Glomerular visceral epithelial cell (primary cell): ENCODE measurements around the gene POMZP3.
A peak's percentile ranks its signal among the peaks of the same experiment; 100 is the strongest.
"Not testable (repeated sequence)": the region's sequence is repeated elsewhere in the genome, so short reads cannot be mapped to it uniquely, and the experiment has no call there.

Source experiments
- DNase-seq: peaks from one replicate; pipeline ENCODE4 v3.0.0-alpha.2; 2016; ENCODE audit errors: extremely low spot score

POMZP3 gene

DNA sequence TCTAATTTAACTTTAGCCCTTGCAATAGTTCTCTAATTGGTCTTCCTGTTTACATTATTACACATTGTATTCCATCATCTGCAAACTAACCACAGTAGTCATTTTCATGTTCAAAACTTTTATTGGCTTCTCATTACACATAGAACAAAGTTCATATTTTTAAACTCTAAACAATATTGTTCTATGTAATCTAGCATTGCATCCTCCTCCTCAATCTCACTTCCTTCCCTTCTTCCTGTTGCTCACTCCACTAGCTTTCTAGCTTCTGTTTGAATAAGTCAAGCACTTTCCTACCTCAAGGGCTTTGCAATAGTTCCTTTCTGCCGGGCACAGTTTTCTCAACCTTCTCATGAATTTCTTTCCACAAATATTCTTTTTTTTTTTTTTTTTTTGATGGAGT is 38.5 kb downstream of the POMZP3 start:
- not testable (repeated sequence) for DNase-seq

DNA sequence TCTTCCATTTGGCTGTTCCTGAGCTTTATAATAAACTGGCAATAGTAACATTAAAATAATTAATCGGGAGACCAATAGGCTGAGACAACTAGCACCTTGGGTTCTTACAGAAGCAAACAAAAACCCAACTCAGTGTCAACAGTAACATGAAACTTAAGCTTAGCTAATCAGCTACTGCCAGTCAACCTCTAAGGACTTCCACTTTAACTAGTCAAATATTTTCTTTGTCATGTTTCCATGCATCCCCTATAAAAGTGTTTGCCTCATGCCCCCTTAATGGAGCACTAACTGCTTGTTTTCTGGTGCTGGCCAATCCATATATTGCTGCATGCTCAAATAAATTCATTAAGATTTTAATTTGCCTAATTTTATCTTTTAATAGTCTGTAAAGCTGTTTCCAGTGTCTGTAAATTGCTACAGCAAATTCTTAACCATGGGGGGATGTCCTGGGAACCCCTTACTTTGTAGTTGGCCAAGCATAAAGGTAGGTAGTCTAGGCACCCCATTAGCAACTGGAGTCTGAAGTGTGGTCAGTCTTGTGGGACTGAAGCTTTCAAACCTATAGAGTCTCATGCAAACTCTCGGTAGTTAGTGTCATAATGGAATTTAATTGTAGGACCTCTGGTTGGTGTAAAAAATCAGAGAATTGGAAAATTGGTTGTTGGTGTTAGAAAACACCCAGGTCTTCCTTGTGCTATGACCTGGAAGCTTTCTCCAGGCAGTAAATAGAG is 40.3 kb downstream of the POMZP3 start:
- DNase-seq, result not testable (repeated sequence)

DNA sequence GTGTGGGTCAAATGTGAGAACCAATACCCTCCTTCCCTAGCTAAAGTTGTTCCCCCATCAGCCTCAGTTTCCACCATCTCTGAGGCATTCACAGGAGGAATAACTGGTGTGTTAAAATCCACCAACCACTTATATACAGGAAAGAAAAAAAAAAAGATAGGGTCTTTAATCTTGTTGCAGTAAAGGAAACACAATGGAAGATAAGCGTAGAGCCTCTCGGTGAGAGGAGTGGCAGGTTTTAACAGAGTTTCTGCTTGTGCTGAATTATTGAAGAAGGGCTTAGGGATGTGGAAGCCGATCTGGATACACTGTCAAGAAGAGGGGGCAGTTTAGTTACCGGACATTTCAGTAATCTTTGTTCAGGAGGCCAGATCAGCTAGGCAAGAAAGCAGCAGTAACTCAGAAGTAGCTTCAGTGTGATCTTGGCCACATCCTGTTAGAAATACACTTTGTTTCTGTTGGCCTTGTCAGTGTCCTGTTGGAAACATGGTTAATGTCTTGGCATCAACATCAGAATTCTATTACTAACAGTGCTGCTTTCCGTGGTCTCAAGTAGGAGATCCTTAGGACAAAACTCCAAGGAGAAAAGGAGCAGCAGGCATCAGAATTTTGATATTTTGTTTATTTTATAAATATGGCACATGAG is 43.3 kb downstream of the POMZP3 start:
- DNase-seq, result peak; percentile 21

DNA sequence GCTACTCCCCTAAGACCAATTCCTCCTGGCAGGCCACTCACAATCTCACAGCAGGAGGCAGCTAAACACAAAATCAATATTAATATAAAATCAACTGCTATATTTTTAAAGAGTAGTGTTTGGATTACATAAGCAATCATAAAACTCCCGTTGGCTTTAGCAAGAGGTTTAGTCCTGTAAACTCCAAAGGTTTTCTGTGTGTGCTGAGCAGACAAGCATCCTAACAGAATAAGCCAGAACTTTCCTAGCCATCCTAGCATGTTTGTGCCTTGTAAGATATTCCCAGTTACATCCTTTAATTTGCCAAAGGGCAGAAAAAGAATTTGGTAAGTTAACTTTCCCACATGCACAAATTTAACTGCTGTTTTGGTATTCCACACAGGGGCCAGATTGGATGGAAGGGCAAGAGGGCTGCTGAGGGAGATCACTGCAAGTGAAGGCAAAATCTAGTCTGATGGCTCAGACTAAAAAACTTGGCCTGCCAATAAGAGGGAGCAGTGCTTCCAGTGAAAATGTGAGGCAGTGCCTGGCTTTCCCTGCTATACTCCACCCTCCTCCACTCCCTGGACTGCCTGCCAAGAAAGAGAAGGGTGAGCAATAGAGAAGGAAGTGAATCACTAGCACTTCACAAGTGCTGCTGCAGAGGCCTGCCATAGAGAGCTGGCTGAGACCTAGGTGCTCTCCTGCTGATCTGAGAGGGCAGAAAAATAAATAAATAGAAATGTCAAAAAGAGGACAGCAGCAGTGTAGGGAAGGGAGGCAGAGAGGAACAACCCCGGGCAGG is 44.0 kb downstream of the POMZP3 start:
- DNase-seq, result peak; percentile 68

DNA sequence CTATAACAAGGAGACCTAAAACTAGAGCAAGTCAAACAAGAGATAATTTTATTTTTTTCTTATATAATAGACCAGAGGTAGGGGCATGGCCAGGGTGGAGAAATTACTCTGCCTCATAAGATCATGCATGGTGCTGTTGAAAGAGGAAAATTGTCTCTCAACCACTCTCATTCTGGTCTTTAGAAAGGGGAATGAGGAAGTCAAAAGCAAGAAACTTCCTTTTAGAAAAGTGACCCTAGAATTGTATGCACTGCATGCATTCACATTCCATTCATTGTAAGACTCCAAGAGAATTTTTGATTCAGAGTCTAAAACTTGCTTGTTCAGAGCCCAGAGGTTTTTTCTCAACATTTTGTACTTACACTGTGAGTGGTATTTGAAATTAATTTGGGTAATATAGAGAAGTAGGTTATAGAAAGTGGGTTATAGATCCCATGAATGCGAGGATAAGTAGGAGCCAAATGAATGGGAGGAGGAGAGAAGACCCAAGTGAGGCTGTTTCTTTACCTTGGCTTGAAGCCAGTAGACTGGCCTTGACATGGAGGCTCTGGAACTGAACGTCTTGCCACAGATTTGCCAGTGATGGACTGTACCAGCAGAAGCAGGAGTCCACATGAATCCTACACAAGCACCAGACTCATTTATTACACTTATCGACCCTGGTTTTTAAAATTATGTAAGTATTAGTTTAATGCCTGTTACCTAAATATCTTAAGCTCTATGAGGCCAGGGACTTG is 51.0 kb downstream of the POMZP3 start:
- not testable (repeated sequence) for DNase-seq

DNA sequence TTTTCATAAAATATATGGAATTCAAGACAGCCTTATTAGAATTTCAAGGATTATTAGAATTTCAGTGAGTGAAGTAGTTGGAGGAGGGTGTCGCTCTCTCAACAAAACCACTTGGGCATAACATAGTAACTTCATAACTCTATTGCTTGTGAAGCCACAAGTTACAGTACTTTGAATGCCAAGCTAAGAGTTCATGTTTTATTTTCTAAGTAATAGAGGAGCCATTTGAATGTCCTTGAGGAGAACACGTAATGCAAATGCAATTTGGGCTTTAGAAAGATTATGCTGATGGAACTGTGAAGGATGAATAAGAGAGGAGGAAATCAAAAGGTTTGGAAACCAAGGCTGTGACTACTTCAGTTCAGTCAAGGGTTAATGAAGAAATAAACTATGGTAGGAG is 51.6 kb downstream of the POMZP3 start:
- DNase-seq, result not testable (repeated sequence)

DNA sequence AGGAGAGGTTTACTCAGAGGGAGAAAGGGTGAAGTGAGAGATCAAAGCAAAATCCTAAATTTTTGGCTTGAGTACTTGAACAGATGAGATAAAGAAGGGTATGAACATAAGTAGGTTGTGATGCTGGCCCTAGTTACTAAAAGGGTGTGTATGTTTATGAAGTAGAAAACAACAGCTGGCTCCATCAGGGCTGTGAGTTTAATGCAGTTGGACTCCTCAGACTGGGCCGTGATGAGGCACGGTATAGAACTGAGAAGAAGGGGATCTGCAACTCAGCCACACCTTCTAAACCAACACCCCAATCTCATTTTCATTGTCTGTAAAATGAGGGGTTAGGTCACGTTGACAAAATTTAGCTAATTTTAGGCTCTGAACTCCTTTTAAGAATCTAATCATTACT is 54.8 kb downstream of the POMZP3 start:
- not testable (repeated sequence) for DNase-seq

DNA sequence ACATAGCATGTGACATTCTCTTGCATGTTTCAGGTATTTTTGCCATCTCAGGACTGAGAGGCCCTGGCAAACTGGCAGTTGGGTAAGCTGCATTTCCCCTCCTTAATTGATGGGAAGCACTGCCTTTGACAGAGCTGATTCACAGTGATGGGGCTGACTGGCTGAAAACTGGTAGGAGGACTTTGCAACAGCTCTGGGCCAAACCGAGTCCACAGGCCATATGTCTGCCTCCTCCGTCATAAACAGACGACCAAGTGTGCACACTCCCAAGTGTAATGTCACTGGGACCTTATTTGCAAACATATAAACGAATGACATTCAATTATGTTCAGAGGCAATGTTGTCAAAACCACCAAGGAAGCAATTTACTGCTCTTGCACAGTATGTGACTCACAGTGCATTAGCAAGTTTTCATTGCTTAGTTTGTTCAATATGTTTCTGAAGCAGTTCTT is 56.7 kb downstream of the POMZP3 start:
- DNase-seq, result not testable (repeated sequence)

DNA sequence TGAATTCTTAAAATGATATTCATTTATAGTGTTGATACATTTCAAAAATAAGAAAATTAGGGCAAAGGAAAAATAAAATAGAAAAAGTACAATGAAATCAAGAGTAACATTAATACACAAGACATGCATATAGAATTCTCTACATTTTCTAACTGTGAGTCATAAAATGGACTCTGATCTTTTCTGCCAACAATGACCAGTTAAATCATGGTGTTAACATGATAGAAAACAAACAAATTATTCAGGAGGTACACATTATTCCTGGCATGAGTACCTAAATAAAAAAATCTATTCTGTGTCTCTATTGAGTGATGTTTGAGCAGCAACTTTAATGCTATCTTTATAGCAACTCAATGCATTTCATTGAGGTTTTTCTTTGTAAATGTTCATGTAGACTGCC is 58.3 kb downstream of the POMZP3 start:
- peak; percentile 24 for DNase-seq

DNA sequence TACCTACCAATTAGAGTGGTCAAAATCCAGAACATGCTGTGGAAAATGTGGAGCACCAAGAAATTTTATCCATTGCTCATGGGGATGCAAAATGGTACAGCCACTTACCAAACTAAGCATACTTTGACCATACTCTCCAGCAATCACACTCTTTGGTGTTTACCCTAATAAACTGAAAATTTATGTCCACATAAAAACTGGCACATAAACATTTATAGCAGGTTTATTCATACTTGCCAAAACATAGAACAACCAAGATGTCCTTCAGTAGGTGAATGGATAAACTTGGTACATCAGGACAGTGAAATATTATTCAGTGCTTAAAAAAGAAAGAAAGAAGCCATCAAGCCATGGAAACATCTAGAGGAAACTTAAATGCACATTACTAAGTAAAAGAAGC is 59.3 kb downstream of the POMZP3 start:
- not testable (repeated sequence) for DNase-seq

DNA sequence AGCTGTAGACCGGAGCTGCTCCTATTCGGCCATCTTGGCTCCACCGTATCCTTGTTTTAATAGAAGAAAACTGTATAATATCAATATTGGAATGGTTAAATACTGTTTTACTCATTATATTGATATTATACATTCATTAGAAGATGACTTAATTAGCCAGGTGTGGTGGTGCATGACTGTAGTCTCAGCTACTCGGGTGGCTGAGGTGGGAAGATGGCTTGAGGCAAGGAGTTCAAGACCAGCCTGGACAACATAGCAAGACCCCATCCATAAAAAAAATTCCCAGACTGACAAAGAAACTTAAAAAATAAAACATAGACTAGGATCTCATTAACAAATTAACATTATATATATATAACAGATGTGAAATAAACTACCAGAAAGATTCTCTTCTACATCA is 59.8 kb downstream of the POMZP3 start:
- DNase-seq, result not testable (repeated sequence)

DNA sequence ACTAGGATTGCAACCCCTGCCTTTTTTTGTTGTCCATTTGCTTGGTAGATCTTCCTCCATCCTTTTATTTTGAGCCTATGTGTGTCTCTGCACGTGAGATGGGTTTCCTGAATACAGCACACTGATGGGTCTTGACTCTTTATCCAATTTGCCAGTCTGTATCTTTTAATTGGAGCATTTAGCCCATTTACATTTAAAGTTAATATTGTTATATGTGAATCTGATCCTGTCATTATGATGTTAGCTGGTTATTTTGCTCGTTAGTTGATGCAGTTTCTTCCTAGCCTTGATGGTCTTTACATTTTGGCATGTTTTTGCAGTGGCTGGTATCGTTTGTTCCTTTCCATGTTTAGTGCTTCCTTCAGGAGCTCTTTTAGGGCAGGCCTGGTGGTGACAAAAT is 62.1 kb downstream of the POMZP3 start:
- DNase-seq, result not testable (repeated sequence)

DNA sequence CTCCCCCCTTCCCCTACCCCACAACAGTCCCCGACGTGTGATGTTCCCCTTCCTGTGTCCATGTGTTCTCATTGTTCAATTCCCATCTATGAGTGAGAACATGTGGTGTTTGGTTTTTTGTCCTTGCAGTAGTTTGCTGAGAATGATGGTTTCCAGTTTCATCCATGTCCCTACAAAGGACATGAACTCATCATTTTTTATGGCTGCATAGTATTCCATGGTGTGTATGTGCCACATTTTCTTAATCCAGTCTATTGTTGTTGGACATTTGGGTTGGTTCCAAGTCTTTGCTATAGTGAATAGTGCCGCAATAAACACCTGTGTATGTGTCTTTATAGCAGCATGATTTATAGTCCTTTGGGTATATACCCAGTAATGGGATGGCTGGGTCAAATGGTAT is 65.7 kb downstream of the POMZP3 start:
- DNase-seq, result not testable (repeated sequence)

DNA sequence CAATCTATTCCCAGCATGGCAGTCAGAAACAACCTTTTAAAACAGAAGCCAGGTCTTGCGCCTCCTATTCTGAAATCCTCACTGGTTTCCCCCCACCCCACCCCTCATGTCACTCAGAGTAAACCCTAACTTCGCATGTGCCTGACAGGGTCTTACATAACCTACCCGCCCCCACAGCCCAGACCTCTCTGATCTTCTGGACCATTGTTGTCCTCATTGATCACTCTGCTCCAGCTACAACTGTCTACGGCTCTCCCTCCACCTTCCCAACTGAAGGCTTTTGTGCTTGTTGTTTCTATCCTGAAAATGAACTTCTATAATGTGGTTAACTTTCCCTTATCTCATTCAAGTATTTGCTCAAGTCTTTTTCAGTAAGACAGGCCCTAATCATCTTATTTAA is 66.9 kb downstream of the POMZP3 start:
- DNase-seq, result not testable (repeated sequence)
